ENCODE results near the gene SHROOM3.

- TF ChIP-seq ZNF274 (IDR thresholded peaks at IDR 0.05; ENCODE audit: low read depth, low read length) (no peak), YY1 (IDR thresholded peaks at IDR 0.05; ENCODE audit: insufficient read depth, insufficient read length) (no peak), SUZ12 (IDR thresholded peaks at IDR 0.05; ENCODE audit: extremely low read depth, insufficient read depth, insufficient read length) (no peak)
These were observed 46.7 kb upstream of the SHROOM3 start for GRCh38 chr4:76388160-76388908.

Data from NT2/D1 (cell line).